Bronchial epithelial cell (primary cell): ENCODE data around the gene TPRN. TPM values are rescaled to one million over a fixed set of nuclear protein-coding genes. Genes with fewer than 3 reads are reported as not detected.

Source experiments
- DNase-seq: peaks from one replicate; pipeline ENCODE4 v3.0.0-alpha.2; 2010; ENCODE audit warnings: low read depth
- FAIRE-seq: peaks from 2 replicates; lab custom pipeline; 2011; peaks lifted over from hg19 to GRCh38; lab: Jason Lieb, UNC
- H3K27me3 ChIP-seq: 2 replicates; pipeline ENCODE4 v1.5.1; 2011; ENCODE audit warnings: low read length; ENCODE audit not compliant: control insufficient read depth, insufficient read depth
- H3K36me3 ChIP-seq: 2 replicates; pipeline ENCODE4 v1.5.1; 2011; ENCODE audit warnings: low read length; ENCODE audit not compliant: control insufficient read depth, insufficient read depth
- H3K4me3 ChIP-seq: 2 replicates; pipeline ENCODE4 v1.5.1; 2011; ENCODE audit warnings: mild to moderate bottlenecking, low read depth, low read length, control low read depth
- total RNA-seq: library from RNA; depleted of rRNA; stranded (reverse); fragments of >200 nt; gene quantifications from 2 replicates; pipeline ENCODE4 v1.2.1, GENCODE V29; 2014
- TF ChIP-seq, protein P1 (sequence below): IDR thresholded peaks from 2 replicates; pipeline ENCODE4 v1.5.1; 2011; ENCODE audit warnings: mild to moderate bottlenecking, moderate library complexity, low read length, control low read depth, inconsistent platforms; ENCODE audit not compliant: insufficient read depth, severe bottlenecking

Gene TPRN
- total RNA-seq, 1 donor from 2014 or later = 3.2 TPM

DNA sequence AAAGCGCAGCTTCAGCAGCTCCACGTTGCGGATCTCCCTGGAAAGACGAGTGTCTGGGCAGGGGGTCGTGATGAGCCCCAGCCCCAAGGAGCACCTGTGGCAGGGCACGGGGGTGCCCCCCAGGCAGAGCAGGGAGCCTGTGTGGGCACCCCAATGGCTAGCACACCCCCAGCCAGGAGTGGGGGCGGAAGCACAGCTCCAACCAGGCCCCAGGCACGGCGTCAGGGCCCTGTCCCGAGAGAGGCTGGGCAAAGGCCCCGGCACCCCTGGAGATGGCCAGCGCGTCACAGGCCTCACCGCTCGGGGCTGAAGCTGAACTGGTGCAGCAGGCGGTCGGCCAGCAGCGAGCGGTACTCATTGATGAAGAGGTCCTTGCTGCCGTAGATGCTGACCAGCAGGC lies 20.1 kb downstream of the TPRN start:
- TF ChIP-seq, protein P1, sequence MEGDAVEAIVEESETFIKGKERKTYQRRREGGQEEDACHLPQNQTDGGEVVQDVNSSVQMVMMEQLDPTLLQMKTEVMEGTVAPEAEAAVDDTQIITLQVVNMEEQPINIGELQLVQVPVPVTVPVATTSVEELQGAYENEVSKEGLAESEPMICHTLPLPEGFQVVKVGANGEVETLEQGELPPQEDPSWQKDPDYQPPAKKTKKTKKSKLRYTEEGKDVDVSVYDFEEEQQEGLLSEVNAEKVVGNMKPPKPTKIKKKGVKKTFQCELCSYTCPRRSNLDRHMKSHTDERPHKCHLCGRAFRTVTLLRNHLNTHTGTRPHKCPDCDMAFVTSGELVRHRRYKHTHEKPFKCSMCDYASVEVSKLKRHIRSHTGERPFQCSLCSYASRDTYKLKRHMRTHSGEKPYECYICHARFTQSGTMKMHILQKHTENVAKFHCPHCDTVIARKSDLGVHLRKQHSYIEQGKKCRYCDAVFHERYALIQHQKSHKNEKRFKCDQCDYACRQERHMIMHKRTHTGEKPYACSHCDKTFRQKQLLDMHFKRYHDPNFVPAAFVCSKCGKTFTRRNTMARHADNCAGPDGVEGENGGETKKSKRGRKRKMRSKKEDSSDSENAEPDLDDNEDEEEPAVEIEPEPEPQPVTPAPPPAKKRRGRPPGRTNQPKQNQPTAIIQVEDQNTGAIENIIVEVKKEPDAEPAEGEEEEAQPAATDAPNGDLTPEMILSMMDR = no peak
- FAIRE-seq = no peak
- DNase-seq = no peak
- H3K27me3 ChIP-seq = no peaks in the 10 kb centered on the region
- H3K36me3 ChIP-seq = peaks cover 31% of the 10 kb centered on the region
- H3K4me3 ChIP-seq = no peak overlapping the region

DNA sequence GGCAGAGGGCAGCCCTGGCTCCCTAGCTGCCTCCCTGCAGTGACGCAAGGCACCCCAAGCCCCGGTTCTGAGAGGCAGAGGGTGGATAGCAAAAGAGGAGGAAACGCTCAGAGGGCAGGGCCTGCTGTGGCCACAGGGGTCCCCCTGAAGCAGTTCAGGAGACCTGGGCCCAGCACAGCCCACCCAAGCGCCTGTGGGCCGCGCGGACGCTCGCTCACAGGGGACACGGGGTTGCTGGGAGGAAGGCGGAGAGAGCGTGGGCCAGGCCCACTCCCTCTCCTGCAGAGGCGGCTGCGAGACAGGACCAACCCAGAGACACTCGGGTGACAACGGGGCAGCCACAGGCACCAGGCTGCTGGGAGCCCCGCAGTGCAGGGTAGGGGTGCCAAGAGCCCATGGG lies 20.8 kb downstream of the TPRN start:
- FAIRE-seq (no peak), DNase-seq (no peak)
- Histone ChIP-seq H3K36me3 (peaks cover 27% of the 10 kb centered on the region), H3K4me3 (no peak overlapping the region), H3K27me3 (peaks cover 6% of the 10 kb centered on the region)
- TF ChIP-seq, protein P1 = no peak

DNA sequence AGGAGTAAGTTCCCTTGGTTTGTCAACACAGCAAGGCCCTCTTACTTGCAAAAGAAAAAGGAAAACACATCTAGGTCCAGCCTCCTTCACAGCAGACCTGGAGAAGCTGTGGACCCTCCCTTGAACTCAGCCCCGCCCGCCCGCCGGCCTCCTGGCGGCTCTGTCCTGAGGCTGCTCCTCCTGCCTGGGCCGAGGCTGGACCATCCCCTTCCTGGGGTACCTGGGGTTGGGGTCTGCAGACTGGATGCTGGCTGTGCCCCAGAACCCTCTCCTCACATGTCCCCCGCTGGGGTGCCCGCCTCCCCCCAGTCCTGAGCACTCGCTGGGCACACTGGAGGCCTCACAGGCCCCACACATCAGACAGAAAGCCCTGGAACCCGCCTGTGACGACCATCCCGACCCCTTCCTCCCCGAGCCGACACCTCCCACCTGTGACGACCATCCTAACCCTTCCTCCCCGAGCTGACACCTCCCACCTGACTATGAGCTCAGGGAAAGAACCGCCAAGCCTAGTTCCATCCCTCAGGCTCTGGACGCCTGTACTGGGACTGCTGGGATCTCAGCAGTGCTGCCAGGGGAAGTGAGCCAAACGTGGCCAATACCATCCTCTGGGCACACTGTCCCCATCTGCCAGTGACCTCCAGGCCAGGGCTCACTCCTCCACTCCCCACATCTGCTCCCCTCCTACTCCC lies 21.5 kb downstream of the TPRN start:
- Histone ChIP-seq H3K36me3 (peaks cover 24% of the 10 kb centered on the region), H3K27me3 (peaks cover 6% of the 10 kb centered on the region), H3K4me3 (no peak overlapping the region)
- no peak for FAIRE-seq
- DNase-seq = no peak
- TF ChIP-seq, protein P1 = no peak

DNA sequence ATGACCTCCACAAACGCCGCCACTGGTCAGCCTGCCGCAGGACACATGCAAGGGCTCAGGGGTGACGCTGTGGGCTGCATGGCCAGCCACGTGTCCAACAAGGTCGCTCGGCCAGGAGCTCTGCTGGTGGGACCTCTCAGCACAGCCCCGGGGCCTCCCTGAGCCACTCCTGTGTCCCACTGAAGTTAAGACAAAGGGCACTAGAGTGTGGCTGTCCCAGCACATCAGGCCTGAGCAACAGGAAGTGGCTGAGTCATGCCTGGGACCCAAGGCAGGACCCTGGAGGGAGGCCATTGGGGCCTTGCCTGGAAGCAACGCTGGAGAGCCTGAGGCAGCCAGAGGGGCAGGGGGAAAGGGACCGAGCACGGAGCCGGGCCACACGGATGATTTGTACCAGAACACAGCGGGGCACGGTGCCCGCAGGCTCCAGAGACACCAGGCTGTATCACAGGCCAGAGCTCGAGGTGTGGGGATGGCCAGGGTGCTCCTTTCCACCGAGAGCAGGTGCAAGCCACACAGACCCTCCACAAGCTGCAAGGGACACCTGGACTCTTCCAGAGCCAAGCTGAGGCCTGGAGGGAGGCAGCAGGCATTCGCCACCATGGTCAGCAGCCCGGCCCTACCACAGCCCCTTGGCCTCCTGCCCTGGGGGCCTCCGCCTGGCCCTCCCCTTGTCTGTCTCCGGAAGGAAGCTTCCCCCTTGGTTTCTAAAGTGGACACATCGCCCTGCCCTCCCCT lies 22.2 kb downstream of the TPRN start:
- H3K36me3 ChIP-seq = peaks cover 19% of the 10 kb centered on the region
- TF ChIP-seq, protein P1 = no peak
- peaks cover 10% of the 10 kb centered on the region for H3K27me3 ChIP-seq
- FAIRE-seq (no peak), DNase-seq (no peak)
- no peak overlapping the region for H3K4me3 ChIP-seq

DNA sequence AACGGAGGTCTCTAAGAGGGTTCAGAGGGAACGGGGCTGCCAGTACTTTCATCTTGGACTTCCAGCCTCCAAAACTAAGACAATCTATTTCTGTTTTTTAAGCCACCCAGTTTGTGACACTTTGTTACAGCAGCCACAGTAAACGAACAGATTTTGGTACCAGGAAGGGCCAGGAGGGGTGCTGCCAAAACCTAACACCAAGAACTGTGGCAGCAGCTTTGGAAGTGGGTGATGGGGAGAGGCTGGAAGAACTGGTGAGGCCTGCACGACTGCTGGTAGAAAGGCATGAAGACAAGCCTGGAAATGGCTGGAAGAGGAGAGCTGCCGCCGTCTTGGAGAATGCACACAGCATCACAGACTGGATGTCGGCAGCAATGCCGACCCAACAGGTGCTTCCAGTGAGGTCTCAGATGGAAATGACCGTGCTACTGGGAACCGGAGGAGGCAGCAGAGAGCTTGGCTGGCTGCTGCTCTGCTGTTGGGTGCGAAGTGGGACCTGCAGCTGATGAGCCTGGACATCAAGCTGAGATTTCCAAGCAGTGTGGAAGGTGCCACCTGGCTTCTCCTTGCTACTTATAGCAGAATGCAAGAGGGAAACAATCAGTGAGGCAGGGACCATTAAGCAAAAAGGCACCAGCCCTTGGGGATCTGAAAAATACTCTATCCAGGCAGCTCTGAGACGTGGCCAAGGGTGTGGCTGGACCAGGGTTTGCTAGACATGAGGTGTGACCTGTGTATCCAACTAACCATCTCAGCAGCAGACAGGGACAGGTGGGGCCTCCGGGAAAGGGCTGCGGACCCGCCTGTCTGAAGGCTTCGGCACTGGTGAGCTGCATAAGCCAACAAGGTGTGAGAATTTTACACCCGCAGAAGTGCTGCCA lies 24.0 kb downstream of the TPRN start:
- Histone ChIP-seq H3K36me3 (peaks cover 12% of the 10 kb centered on the region), H3K4me3 (no peak overlapping the region), H3K27me3 (peaks cover 14% of the 10 kb centered on the region)
- DNase-seq = peak; percentile 37
- no peak for FAIRE-seq
- TF ChIP-seq, protein P1 = peak; percentile 88
